ENCODE data around the gene FGF14. TPM values are rescaled to one million over a fixed set of nuclear protein-coding genes. Genes with fewer than 3 reads are reported as not detected.

The FGF14 gene
- total RNA-seq, 2 experiments from 2014 or later, result not detected

- CTCF ChIA-PET, result no interaction called here
- POLR2A ChIA-PET, result no interaction called here
Observed at GRCh38 chr13:102316732-102317131, 85.1 kb downstream of the FGF14 start.

GRCh38 chr13:102312841-102313240 is 89.0 kb downstream of the FGF14 start:
- ChIA-PET CTCF (interaction anchor here (1.5 kb wide), 1 partner anchor 22 kb away, joined by 3 read pairs; no protein-coding TSS in a partner anchor), POLR2A (no interaction called here)

GRCh38 chr13:102311901-102312300 is 89.9 kb downstream of the FGF14 start:
- ChIA-PET CTCF (interaction anchor here (1.5 kb wide), 1 partner anchor 21 kb away, joined by 3 read pairs; no protein-coding TSS in a partner anchor), POLR2A (no interaction called here)

- ChIA-PET POLR2A (no interaction called here), CTCF (interaction anchor here (1.5 kb wide), 1 partner anchor 21 kb away, joined by 3 read pairs; no protein-coding TSS in a partner anchor)
Observed at GRCh38 chr13:102311419-102311796, 90.4 kb downstream of the FGF14 start.

- POLR2A ChIA-PET, result no interaction called here
- CTCF ChIA-PET, result interaction anchor here (0.7 kb wide), 1 partner anchor 46 kb away, joined by 3 read pairs; no protein-coding TSS in a partner anchor
Observed at GRCh38 chr13:102310691-102311418, 91.0 kb downstream of the FGF14 start.

GRCh38 chr13:102309110-102309509 is 92.7 kb downstream of the FGF14 start:
- POLR2A ChIA-PET, result no interaction called here
- CTCF ChIA-PET, result no interaction called here

DNA sequence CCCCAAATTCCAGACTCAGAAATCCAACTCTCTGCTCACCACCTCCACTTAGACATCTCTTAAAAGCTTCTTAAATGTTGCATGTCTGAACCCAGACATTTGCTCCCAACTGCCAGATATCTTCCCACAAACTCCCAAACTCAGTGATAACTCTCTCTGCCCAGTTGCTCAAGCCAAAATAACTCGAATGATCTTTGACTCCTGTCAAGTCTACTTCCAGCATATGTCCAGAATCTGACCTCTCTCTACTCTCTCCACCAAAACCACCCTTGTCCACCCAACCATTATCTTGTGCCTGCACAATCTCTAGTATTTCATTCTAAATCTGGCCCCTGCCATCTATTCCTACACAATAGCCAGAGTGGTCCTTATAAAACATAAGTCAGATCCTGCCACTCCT is 99.3 kb downstream of the FGF14 start:
- ChIA-PET POLR2A (no interaction called here), CTCF (no interaction called here)

DNA sequence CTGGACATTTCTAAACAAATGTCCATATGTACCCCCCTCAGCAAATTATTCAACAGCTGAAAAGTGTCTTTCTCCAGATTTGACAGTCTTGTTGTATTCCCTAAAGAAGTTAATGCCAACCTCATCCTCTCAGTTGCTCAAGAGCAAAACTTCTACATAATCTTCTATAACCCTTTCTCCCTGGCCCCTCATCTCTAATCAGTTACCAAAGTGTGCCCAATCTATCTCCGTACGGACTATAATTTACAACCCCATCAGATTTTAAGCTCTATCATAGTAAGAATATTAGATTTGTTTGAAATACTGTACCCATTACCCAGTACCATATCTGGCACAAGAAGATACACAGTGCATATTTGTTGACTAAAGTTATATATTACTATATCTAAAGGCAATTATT is 101.5 kb downstream of the FGF14 start:
- ChIA-PET CTCF (no interaction called here), POLR2A (no interaction called here)

GRCh38 chr13:102299366-102299765 is 102.5 kb downstream of the FGF14 start:
- ChIA-PET POLR2A (no interaction called here), CTCF (no interaction called here)

DNA sequence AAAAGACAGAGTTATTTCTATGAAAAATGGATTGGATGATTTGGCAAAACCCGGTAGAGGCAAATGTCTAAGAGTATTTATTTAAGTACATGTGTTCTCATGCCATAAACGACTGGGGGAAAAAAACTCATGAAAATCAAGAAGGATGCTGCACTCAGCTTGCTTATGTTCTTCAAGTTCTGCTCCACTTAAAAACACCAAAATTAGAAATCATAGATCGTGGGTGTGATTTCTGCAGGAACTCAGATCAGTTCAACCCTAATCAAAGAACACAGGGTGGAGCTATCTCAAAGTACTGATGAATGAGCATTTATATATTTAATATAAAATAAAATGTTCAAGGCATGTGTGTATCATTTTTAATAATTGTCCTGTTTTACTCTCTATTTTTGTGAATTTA is 103.8 kb downstream of the FGF14 start:
- POLR2A ChIA-PET, result no interaction called here

DNA sequence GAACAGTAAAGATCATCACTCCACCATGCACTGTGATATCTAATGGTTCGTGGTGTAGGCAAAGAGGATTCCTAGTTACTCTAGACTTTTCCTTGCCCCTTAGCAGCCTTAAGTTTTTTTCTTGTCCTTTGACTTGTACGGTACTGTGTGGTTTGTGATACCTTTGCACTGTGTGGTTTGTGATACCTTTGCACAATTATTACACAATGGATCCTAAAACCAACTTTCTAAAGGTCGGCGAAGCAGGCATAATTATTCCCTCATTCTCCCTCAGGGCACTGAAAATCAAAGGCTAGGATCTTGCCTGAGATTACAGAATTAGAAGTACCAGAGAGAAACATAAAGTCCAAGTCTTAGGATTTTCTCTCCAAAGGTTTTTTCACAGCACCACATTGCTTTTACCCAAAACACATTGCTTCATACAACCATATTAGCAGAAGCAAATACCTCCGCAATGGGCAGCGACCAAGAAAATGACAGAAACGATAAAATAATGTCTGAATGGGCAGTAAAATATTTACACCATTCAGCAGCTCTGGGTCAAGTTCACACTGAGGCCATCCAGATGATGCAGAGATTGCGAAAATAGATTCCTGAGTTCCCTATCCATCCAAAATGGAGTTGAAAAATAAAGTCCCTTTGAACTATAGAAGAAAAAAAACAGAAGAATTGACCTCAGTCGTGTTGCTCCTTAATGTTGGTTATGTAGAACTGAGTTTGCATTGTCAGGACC is 106.4 kb downstream of the FGF14 start:
- CTCF ChIA-PET, result no interaction called here
- POLR2A ChIA-PET, result no interaction called here

More for the DNA sequence above, 103.8 kb downstream of the FGF14 start:
- CTCF ChIA-PET, result no interaction called here

- CTCF ChIA-PET, result no interaction called here
- POLR2A ChIA-PET, result no interaction called here
Observed at GRCh38 chr13:102294407-102295018, 107.3 kb downstream of the FGF14 start.

DNA sequence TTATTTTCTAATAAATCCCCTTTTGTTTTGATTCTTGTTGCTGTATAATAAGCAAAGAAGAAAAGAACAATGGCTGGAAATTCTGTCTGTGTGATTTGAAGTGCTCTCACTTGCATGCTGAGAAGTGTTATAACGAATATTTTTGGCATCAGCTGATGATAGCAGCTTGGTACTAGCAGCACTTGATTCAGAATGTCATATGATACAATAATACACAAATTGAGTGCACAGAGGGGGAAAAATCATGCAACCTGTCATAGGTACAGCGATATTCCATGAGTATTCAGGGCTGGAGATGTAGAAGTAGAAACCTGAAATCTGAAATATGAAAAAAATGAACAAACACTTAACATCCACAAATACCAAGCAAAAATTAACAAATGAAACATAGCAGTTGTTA is 108.1 kb downstream of the FGF14 start:
- ChIA-PET POLR2A (no interaction called here), CTCF (no interaction called here)

DNA sequence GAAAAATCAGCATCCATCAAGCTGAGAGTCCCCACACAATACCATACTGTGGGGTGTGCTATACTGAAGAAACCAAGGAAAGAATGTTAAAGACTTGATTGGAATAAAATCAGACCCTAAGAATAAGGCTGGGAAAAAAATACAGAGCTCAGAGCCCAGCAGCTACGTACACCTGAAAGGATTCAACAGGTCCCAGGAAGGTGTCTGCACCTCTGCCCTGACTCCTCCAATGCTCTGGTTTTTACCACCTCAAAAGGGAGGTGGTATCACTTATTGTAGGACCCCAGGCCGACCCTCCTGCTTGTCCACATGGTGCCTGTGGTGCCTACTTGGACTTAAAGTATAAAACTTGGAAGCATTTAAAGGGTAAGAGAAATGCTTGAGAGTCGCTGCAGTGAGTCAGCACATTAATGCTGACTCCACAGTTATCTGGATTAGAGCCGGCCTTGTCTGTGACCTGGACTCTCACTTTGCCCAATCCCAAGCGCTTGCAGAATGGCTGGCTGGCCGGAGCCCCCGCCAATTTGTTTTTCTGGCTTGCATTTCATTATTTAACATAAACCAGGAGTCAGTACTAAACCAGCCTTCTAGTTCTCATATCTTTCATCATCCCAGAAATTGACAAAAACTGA is 110.1 kb downstream of the FGF14 start:
- POLR2A ChIA-PET, result no interaction called here
- CTCF ChIA-PET, result no interaction called here

DNA sequence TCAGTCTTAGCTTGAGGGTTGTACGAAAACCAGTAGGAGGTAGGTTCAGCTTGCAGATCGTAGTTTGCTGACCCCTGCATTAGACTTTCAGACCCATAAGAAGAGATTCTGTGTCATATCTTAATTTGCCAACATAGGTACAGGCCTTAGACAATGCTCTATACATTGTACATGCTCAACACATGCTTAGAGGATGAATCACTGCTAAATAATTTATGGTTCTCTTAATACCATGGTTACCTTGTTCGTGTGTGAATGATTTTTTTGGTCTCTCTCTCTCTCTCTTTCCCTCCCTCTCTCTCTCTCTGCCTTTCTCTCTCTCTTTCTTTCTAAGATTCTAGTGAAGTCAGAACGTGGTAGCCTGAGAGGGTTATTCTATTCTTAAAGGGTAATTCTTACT is 112.2 kb downstream of the FGF14 start:
- CTCF ChIA-PET, result no interaction called here
- POLR2A ChIA-PET, result no interaction called here

DNA sequence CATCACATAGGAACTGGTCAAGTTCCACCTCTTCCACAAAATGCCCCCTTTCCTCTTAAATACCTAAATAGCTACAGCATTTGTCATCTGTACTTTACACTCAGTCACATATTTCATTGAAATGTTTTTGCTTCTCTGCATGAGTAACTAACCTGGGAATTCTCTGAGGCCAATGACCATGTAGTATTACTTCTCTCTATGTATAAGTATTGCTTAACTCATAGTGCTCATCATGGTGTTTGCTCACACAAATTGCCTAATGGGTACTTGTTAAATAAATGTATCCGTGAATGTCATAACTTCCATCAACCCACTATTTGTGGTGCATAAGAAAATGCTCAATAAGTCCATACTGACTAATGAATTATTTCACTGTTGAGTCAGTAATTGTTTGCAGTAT is 115.5 kb downstream of the FGF14 start:
- ChIA-PET CTCF (no interaction called here), POLR2A (no interaction called here)

DNA sequence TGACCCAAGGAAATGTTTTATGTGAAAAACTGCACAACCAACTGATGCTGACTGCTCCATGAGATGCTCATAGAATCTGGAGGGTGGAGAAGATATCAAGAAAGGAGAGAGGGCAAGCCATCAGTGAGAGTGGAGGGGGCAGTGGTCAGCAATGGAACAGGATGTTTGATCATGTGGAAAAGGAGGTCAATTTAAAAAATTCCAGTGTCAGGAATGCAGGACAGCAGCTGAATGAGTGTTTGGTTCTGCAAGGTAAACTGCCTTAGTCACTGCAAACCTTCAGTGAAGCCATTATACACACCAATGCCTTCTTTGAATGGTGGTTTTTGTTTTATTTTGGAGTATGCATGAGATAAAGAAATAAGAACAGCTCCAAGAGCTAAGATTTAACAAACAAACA is 121.5 kb downstream of the FGF14 start:
- ChIA-PET CTCF (no interaction called here), POLR2A (no interaction called here)

DNA sequence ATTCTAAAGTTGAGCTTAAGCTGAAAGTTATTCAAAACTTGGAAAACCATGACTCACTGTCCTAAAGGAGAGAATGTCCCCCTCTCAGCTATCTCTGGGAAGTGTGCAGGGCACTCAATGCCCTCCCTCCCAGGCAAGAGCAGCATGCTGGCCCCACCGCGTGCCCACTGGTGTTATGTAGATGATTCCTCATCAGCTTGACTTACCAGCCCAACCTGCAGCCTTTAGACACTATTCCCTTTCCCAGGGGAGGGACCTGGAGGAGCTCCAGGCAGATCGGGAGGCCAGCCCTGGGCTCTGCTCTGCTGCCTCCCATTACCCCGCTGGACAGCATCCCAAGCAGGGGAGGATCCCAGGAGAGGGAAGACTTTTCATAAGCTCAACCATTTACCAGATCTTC is 124.6 kb downstream of the FGF14 start:
- ChIA-PET CTCF (no interaction called here), POLR2A (no interaction called here)

DNA sequence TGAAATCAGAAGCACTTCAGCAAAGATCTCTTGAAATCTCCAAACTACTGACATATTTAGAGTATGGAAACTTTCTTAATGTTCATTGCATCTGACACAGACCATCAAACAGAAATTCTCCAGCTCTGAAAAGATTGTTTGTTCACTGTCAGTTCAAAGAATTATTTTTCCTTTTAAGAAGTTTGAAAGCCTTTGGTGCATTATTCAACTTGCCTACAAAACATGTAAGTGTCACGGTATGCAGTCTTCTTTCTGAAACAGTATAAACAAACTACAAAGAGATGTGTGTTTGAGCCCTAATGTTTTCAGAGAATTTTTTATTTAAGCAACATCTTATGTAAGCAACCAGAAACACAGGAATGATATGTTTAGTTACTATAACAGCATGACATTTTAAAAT is 125.4 kb downstream of the FGF14 start:
- ChIA-PET CTCF (no interaction called here), POLR2A (no interaction called here)

DNA sequence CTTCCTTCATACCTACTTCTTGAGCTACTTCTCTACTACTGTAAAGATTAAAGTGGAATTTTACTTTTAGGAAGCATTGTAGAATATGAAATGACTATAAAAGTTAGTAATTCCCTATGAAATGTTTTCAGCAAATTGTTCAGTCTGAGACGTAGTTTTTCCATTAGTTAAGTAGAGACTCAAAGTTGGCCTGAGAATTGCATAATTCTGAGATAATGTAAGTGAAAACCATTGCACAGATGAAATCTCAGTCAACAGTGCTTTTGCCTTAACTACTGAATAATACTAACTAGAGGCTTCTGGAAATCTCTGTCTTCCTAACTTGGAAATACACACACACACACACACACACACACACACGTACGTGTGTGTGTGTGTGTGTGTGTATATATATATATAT is 125.9 kb downstream of the FGF14 start:
- ChIA-PET CTCF (no interaction called here), POLR2A (no interaction called here)

DNA sequence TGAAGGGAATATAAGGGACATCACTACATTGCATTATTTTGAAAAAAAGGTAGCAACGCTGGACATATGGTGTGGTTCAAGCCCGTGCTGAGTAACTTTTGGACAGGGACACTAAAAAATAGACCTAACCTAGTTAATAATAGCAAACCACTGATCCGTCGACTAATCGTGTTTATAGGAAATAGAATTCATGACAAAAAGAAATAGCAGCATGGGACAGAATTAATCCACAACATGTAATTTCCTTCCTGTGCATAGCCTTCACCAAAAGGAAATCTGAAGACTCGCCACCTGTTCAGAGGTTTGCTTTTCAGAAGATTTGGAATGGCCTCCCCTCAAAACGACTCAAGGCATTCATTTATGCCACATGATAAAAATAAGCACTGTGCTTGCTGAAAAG is 128.7 kb downstream of the FGF14 start:
- ChIA-PET POLR2A (no interaction called here), CTCF (no interaction called here)
